H1 (cell line): ENCODE measurements around the gene RRM2. TPM values are rescaled to one million over a fixed set of nuclear protein-coding genes. Genes with fewer than 3 reads are reported as not detected.

Source experiments
- PHF8 ChIP-seq: fragments of 200-600 bp; sonication (generic); conservative IDR thresholded peaks from 2 replicates; pipeline ENCODE4 v1.7.1; 2012; ENCODE audit warnings: low read depth, mild to moderate bottlenecking, inconsistent platforms, low read length, moderate library complexity
- ZNF274 ChIP-seq: IDR thresholded peaks from 2 replicates; pipeline ENCODE4 v1.7.0; 2012; ENCODE audit warnings: low read length, borderline replicate concordance; ENCODE audit errors: extremely low read depth
- polyA plus RNA-seq, 7 experiments: library from polyadenylated mRNA; depleted of rRNA in 3 of 7; stranded (reverse) in 5 of 7; unstranded in 2 of 7; fragments of >200 nt in 5 of 7; fragments of 200-250 nt in 2 of 7; gene quantifications; 1 replicate in 5 of 7; 2 replicates in 1 of 7; 4 replicates in 1 of 7; pipeline versions ENCODE4 v1.2.1 to v1.2.3, GENCODE V29; 2011 to 2013; ENCODE audit warnings: missing spikeins in 2 of 7, mixed read lengths in 2 of 7
- total RNA-seq: library from RNA; stranded (reverse); fragmentation: NEBNext Ultra II Directional; extraction: Animal tissue kit (Norgen Biotek cat#: 25700); gene quantifications from 2 replicates; pipeline ENCODE4 v1.2.1, GENCODE V29; 2021

Gene RRM2
- total and polyA plus RNA-seq, 2 of the 8 experiments (the other 6 are each of a cell fraction or from before 2014, with no cell fraction given), result 37.7 to 215 TPM

DNA sequence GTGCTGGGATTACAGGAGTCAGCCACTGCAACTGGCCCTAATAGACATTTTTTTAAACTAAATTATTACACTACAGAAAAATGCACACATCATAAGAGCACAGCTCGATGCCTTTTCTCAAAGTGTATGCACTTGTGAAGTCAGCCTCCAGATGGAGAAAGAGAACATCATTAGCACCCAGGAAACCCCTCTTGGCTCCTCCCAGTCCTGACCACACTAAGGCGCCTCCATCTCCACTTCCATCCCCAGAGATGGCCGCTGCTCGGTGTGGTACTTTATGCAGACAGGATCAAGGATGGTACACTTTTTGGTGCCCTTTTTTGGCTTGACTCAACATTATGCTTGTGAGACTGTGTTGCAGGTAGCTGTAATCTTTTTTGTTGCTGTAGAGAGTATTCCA lies 34.8 kb downstream of the RRM2 start (continued):
- TF ChIP-seq PHF8 (no peak), ZNF274 (no peak)
- TF ChIP-seq, all 59 proteins: peak for 2
